Measurements from ENCODE around the gene FCAMR.

FCAMR gene, protein sequence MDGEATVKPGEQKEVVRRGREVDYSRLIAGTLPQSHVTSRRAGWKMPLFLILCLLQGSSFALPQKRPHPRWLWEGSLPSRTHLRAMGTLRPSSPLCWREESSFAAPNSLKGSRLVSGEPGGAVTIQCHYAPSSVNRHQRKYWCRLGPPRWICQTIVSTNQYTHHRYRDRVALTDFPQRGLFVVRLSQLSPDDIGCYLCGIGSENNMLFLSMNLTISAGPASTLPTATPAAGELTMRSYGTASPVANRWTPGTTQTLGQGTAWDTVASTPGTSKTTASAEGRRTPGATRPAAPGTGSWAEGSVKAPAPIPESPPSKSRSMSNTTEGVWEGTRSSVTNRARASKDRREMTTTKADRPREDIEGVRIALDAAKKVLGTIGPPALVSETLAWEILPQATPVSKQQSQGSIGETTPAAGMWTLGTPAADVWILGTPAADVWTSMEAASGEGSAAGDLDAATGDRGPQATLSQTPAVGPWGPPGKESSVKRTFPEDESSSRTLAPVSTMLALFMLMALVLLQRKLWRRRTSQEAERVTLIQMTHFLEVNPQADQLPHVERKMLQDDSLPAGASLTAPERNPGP

DNA sequence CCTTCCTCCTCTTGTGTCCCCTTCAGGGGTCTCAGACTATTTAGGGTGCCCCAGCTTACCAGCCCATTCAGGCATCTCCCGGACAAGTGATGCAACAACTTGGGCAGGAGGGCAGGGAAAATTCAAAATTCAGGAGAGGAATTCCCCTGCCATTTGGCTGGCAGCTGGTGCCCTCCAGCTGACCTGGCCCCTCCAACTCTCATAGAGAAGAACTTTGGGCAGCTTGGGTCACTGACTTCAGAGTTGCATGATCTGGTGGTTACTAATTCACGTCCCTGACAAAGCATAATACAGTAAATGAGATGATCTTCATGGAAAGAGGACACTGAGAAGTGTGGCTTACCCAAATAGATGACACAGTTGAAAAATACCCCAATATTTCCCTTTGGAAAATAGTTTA lies at the start of gene FCAMR:
FCAMR (minus strand) TSS at position 15 of the 400 bp plus-strand sequence. CDS start 335 bp downstream, outside the sequence.
- DNase-seq = no peak

DNA sequence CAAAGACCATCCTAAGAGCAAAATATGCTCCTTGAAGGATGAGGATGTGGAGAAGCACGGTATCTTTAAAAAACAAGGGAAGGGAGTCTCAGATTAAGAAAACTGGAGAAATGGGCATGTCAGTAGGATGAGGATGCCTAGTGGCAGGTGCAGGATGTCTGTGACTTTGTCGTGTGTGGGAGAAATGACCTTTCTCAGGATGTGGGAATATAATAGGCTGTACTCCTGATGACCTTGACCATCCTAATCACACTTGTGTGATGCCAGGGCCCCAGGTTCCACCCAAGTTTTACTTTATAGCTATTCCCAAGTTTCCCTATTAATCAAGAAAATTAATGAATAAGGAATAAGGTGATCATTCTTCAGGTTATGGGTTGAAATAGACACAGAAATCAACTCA lies 49.4 kb upstream of the FCAMR start:
- no peak for DNase-seq

DNA sequence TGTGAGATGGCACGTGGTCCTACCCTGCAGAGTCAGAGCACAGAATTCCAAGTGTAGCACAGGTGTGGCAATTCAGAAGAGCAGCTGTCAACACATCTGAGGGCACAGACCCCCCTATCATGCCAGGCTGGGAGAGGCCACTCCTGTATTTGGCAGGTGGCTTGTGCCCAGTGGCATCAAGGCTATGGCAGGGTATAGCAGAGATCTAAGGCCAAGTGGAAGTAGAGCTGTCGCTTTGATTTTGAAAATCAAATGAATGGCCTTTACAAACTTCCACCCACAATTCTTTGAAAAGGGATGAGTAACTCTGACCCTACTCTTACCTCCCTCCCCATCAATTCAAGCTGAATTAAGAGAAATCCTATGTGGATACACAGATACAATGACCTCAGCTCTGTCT lies 48.9 kb upstream of the FCAMR start:
- no peak for DNase-seq

DNA sequence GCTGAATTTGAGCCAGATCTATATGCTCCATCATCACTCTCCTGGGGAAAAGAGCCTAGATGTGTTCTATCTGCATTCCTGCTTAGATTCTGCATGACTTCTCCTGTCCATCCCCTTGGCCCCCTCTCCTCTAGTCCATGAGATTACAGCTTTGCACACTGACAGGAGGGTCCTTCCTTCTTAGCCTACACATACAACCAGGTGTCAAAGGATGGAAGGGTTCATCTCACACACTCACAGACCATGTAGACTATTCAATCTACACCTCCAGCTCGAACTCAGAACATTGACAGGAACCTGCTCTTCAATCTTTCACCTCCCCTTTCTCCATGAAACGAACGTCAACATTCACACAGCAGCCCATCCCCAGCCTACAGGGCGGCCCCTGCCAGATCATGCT lies 48.4 kb upstream of the FCAMR start:
- DNase-seq = no peak

DNA sequence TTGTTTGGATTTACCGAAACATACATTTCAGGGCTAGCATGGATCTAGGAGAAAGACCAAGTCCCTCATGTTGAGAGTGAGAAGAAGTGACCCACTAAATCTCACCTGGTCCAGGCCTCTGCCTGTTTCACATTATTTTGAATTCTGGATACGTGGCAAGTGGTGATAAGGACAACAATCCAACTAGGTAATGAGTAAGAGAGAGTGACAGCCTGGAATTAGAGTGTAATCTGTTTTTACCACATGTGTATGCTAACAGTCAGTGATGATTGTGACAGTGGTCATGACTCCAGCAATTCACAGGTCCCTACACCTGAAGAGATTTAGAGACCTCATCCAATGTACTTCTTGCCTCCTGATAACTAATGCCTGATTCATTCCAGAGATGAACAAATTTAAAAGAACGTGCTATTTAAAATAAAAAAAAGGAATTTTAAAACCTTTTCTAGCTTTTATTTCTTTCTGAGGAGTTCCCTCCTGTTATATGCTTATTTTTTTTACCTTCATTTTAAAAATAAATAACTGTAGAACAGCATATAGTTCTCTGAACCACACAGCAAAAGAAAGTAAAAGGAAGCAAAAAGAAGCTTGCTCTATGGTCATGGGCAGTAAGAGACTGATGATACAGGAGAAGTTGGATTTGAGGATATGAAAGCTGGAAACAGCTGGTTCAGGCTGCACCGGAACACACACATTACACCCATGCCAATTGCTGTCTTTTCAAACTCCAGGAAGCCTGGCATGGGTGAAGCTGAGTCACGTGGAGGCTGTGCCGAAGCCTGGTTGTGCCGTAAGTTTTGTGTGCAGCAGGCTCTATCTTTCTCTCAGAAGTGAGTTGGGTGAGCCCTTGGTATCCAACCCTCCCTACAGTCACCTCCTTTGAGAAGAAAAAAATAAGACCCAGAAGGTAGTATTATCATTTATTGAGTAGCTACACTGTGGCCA lies 47.6 kb upstream of the FCAMR start:
- no peak for DNase-seq

DNA sequence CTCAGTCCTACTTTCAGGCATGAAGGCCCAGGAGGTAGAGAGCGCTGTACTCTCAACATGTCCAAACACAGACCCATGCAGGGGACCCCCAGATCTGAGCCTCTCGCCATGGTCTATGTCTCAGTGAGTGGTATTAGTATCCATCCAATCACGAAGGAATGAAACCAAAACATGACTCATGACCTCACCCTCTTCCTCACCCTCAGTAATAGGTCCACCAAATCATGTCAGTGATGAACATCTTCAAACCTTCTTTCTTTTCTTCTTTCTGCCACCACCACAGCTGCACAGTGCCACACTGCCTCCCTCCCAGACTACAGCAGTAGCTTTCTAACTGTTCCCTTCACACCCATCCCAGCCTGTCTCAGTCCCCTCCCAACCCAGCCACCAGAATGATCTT lies 45.5 kb upstream of the FCAMR start:
- DNase-seq = no peak

DNA sequence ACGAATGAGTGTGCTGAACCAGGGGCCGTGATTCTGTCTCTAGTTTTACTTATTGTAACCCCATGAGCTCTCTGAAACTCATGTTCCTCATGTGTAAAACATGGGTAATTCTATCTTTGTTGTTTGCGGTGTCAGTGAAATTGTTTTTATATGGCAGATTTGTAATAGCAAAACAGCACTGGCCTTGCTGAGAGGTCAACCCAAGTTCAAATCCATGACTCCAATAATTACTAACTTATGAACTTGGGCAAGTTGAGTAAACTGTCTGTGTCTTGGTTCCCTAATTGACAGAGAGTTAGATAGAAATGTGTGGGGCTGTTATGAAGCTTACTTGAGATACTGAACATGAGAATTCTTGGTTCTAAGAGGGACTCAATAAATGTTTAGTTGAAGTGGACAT lies 44.5 kb upstream of the FCAMR start:
- DNase-seq = no peak

DNA sequence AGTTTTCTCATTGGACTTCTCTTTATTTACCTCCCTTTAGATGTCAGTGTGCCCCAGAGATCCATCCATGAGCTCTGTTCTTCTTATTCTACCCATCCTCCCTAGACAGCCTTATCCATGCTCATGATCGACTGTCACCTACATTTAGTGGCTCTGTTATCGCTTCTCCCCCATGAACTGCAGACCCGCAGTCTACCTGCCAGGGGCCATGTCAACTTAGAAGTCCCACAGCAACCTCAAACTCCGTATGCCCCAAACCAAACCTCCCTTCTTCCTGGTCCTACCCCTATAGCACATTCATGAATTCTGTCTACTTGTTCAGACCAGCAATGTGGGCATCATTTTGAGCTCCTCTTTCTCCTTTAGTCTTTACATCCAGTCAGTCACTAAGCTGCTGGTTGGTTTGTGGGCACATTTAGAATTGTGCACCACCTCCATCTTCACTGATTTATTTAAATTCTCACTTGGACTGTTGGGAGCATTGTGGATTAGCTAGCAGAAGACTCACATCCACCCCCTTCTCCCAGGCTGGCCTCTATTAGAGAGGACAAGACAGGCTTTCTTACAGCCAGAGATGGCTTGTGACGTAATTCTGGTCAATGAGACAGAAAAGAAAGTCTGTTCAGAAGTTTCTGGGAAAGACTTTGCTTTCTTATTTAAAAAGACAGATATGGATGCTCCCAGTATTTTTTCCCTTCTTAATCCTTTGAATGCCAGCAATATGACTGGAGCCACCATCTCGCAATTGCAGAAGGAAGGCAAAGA lies 43.2 kb upstream of the FCAMR start:
- DNase-seq = no peak

DNA sequence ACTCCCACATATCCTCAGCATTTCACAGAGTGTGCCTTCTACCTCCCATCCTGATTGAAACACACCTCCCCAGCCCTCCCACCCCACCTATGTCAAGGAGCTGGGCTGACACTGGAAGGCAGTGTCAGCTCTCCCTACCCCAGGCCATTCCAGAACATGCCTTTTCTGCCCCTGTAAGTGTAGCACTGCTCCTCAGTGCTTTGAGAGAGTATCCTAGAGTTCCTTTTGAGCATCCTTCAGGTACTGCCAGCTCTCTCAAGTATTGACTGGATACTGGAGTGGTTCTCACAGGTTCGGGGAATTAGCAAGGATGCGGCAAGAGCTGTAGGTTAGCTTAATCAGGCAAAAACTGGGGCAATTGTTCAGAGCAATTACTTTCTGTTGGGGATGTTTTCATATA lies 40.5 kb upstream of the FCAMR start:
- no peak for DNase-seq

DNA sequence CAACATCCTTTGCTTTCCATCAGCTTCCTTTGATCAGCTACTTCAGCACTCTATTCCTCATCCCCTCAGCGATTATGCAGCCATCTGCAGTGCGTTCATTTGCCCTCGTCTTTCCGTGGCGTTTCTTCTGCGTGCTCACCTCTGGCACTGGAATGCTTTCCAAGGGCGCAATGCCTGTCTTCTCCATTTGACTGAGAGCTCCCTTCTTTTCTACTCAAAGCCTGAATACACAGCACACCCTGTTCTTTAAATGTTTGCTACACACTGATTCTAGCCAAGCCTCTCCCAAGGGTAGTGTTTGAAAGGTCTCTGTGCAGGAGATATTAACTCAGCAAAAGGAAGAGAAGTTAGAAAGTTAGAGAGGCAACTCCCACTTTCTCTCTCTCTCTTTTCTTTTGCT lies 39.7 kb upstream of the FCAMR start:
- DNase-seq = no peak

DNA sequence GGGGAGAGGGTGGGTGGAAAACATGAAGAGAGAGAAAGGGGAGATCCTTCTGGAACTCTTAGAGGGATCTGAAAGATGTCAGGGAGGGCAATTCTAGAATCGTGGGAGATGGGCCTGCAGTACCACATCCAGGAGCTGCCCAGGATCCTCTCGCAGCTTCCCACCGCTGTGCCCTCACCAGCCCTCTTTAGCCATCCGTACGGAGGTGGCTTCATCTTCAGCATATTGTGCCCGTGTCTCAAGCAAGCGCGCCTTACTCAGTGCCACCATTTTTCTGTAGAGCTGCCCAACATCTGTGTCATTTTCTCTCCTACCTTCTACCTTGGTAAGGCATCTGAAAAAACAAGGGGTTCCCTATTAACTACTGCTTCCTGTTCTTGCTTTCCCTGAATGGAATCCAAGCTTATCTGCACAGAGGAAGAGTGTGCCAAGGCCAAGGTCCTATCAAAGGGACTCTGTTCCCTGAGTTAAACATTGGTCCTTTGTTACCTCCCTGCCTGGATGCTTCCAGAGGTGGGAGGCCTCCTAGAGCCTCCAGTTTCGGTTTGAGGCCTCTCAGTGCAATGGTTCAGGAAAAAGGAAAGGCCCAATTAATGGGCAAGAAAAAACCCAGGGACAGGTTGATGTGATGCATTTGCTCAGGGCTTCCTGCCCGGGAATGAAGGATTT lies 39.1 kb upstream of the FCAMR start:
- no peak for DNase-seq

DNA sequence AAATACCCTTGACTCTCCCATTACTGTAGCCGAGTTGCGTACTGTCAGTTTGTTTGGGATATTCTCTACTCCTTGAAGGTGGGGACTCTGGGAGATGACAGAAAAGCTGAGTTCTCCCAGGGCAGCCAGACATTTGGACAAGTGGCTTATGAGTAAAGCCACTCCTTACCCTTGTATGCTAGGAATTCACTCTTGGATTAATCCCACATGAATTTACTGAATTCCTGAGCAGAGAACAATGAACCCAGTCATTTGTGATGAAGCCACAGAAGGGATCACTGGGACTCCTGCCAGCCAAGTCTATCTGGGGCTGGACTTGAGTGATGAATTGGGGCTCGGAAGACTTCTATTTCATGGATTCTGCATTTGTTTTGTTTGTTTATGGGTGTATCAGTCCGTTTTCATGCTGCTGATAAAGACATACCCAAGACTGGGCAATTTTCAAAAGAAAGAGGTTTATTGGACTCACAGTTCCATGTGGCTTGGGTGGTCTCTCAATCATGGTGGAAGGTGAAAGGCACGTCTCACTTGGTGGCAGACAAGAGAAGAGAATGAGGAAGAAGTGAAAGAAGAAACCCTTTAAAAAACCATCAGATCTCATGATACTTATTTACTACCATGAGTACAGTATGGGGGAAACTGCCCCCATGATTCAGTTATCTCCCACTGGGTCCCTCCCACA lies 37.2 kb upstream of the FCAMR start:
- DNase-seq = no peak

DNA sequence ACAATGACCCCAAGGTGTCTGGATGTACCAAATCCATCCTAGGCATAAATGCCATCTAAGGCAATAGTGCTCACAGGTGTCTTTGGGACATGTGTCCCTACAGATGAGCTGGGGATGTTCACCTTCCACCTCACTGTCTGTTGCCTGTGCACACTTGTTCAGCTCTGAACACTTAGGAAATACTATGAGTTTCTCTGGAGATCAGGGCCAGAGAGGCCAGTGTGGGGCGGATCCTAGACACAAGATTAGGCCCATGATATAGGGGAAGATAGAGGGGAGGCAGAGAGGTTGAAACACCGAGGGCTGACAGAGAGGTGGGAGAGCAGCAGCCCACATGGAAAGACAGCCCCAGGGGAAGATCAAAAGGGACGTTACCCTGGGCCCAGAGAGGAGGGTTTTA lies 36.7 kb upstream of the FCAMR start:
- no peak for DNase-seq

DNA sequence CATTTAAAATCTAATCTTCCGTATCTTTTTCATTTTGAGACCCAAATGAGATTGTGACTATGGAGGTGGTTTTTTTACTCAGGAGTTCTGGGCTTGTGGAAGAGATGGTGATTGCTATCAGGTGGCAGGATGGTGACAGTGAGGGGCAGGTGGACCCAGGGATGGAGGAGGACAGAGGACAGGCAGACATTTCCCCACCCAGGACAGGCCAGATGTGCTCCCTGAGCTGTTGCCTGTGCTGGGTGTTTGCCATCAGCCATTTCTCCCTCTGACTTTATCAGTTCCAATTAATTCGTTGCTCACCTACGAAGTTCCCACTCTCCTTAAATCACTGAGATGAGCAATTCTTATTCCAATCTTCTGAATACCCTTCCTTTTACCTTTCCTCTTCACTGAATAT lies 35.8 kb upstream of the FCAMR start:
- DNase-seq = no peak

DNA sequence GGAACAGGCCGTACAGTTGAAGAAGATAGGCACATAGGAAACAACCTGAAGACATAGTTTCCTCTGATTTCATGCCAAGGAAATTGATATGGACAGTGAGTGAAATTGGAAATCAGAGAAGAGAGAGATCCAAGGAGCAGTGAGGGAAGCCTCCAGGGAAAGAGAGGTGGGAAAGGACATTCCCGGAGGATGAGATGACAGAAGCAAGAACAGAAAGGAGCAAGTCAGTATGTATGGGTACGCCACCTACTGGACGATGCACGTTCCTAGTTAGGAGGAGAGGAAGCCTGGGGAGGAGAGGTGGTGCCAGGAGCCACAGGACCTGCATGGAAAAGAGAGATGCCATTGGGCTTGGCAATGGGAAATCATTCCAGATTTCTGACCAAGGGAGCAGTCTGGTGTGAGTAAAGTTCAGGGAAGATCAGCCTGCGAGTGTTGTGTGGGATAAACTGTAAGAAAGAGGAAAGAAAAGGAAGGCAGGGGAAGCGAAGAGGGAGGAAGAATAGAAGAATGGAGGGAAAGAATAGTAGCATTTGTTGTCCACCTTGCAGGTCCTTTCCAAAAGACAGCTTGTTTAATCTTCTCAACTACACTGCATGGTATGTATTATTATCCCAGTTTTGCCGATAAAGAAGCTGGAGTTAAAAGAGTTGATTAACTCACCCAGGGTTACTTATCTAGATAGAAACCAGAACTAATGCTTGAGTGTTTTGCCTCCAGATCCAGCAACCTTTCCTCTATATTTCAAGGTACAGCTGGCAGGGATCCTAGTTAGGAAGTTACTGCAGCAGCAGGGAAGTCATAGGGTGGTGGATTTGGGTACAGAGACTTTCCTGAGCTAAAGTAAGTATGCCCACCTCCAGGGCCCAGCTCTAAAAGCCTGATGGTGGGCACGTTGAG lies 34.9 kb upstream of the FCAMR start:
- peak in 4 of 6 experiments; percentile 4 to 40 (median 16) for DNase-seq

DNA sequence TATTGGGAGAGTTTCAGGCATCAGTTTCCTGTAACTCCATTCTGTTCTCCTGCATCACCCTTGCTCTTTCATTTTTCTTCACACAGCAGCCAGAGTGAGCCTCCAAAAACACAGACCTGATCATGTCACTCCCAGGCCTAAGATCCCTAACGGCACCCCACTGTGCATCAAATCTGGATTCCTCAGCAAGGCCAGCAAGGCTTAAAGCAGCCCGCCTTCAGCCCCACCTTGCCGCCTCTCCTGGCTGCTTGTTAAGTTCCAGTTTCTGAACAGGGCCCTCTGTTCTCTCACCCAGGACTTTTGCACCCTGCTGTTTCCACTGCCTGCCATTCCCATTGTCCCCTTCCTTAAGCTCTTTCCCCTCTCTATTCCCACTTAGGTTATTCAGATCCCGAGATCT lies 33.0 kb upstream of the FCAMR start:
- no peak for DNase-seq

DNA sequence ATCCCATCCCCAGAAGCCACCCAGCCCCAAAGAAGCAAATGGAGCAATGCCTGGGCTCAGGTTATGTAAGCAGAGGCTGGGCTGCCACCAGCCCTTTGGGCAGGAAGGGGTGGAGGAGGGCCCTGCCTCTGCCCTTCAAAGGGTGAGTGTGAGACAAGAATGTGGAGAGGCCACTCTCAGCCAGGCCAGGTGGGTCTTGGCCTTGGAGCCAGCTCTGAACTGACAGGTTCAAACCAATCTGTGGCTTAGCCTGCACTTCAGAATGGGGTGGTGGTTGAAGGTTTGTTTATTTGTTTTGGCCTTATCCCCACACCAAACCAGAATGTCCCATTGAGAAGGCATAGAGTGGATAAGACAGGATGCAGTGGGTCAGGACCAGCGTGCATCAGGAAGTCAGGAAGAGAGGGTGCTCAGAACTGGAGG lies 32.5 kb upstream of the FCAMR start:
- DNase-seq = no peak

DNA sequence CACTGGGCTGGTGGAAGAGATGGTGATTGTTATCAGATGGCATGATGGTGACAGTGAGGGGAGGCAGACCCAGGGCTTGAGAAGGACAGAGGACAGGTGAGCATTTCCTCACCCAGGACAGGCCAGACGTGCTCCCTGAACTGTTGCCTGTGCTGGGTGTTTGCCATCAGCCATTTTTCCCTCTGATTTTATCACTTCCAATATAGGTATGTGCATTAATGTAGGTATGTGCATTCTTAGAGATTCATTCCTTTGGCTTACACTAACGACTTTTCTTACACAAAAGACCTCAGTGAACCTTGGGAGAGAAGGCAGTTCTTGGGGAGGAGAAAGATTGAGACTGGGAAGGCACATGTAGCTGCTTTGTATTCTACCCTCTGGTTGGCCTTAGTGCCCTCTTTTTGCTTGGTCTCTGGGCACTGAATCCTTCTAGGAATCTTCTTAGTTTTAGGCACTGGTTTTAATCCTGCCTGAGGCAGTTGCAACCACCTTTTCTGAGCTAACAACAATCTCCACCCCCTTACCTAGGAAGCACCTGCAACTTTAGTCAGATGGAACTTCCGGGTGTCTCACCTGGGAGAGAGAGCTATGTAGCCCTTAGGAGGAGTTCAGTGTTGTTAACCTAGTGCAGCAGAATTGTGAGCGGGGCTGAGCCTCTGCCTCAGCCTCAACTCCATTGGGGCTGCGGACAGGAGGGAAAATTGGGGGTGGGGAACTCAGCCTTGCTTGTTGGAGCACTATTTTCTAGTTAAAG lies 31.4 kb upstream of the FCAMR start:
- DNase-seq = no peak

DNA sequence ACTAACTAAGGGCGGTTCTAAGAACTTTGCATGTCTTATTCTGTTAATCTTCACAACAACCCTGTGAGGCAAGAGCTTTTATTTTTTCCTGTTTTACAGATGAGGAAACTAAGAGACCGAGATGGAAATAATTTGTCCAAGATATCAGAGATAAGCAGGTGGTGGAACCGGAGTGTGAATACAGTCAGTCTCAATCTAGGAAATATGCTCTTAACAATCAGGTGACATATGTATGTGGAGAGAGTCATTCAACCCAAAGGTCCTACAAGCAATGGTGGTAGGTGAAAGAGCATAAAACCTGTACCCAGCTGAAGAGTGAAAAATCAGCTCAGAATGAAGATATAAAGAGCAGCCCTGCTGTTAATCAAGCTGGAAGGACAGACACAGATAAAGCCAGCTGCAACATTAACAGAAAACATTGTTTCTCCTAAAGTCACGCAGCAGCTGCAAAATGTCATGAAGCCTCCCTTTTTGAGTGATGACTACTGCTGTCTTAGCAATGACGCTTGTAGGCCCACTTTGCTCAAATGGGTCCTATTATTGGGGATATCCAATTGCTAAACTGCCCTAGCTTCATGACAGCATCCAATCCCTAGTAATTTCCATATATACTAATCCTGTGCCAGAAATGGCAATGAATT lies 30.5 kb upstream of the FCAMR start:
- no peak for DNase-seq
